ENCODE data around the gene SLAMF9. TPM values are rescaled to one million over a fixed set of nuclear protein-coding genes. Genes with fewer than 3 reads are reported as not detected.

The SLAMF9 gene
- polyA plus RNA-seq, 1 donor (not counting 4 experiments of a cell fraction or from before 2014, with no cell fraction given) = 0.31 TPM

DNA sequence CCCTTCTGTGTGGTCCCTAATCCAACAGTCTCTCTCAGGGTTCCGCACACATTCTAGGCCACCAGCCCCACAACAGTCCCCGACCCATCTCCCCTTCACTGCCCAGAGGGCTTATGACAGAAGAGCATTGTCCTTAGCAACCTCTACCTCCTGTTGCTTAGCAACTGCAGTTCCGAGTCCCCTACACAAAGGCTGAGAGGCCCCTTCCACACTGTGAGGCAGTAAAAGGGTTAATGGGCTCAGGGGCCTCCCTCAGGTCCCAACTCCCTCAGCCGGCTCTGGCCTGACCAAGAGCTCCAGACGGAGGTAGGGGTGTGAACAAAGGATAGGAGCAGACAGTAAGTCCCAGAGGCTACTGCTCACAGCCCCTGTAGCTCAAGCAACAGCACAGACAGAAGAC, 12.9 kb downstream of the SLAMF9 start:
- Histone ChIP-seq H3K36me3 (ENCODE audit: control insufficient read depth in 2 of 2, extremely low read depth in 1 of 2, insufficient read depth in 2 of 2, low read length in 2 of 2) (no peaks in the 10 kb centered on the region), H3K4me3 (ENCODE audit: control insufficient read depth in 2 of 3, extremely low read depth in 1 of 3, insufficient read depth in 2 of 3, low read depth in 1 of 3, low read length in 3 of 3) (no peak overlapping the region), H3K27me3 (ENCODE audit: control insufficient read depth, extremely low read depth, insufficient read depth, low read length) (no peaks in the 10 kb centered on the region), H3K79me2 (ENCODE audit: control insufficient read depth, insufficient read depth, low read length) (no peaks in the 10 kb centered on the region), H3K4me1 (ENCODE audit: control insufficient read depth, extremely low read depth, insufficient read depth, low read length) (peaks cover 74% of the 10 kb centered on the region), H2AFZ (ENCODE audit: control insufficient read depth, low read length) (no peak overlapping the region), H3K9me3 (ENCODE audit: control insufficient read depth, low read depth, low read length) (no peaks in the 10 kb centered on the region), H3K4me2 (ENCODE audit: control insufficient read depth, extremely low read depth, insufficient read depth, low read depth, low read length) (no peak overlapping the region), H3K27ac (ENCODE audit: control insufficient read depth, insufficient read depth, low read length) (no peak overlapping the region), H3K9me1 (ENCODE audit: control insufficient read depth, extremely low read depth, insufficient read depth, low read length) (no peaks in the 10 kb centered on the region), H4K20me1 (ENCODE audit: control insufficient read depth, extremely low read depth, insufficient read depth, low read length) (no peaks in the 10 kb centered on the region), H3K9ac (ENCODE audit: control insufficient read depth, extremely low read depth, insufficient read depth, low read length) (no peak overlapping the region)
- TF ChIP-seq, protein P1, sequence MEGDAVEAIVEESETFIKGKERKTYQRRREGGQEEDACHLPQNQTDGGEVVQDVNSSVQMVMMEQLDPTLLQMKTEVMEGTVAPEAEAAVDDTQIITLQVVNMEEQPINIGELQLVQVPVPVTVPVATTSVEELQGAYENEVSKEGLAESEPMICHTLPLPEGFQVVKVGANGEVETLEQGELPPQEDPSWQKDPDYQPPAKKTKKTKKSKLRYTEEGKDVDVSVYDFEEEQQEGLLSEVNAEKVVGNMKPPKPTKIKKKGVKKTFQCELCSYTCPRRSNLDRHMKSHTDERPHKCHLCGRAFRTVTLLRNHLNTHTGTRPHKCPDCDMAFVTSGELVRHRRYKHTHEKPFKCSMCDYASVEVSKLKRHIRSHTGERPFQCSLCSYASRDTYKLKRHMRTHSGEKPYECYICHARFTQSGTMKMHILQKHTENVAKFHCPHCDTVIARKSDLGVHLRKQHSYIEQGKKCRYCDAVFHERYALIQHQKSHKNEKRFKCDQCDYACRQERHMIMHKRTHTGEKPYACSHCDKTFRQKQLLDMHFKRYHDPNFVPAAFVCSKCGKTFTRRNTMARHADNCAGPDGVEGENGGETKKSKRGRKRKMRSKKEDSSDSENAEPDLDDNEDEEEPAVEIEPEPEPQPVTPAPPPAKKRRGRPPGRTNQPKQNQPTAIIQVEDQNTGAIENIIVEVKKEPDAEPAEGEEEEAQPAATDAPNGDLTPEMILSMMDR (optimal IDR thresholded peaks at IDR 0.05 in 1 of 3, IDR thresholded peaks at IDR 0.05 in 1 of 3, conservative IDR thresholded peaks at IDR 0.05 in 1 of 3; ENCODE audit: extremely low read depth in 1 of 3, insufficient read depth in 2 of 3, low read length in 3 of 3) = no peak
- TF ChIP-seq EZH2 (IDR thresholded peaks at IDR 0.05; ENCODE audit: low read length) = no peak
- DNase-seq (ENCODE audit: low read depth, low spot score) (no peak), FAIRE-seq (no peak)
- dilution Hi-C loops (cut with MboI; ENCODE audit: extremely low pct_ligation_motif_present, low sequenced_read_pairs) = no loop called here

DNA sequence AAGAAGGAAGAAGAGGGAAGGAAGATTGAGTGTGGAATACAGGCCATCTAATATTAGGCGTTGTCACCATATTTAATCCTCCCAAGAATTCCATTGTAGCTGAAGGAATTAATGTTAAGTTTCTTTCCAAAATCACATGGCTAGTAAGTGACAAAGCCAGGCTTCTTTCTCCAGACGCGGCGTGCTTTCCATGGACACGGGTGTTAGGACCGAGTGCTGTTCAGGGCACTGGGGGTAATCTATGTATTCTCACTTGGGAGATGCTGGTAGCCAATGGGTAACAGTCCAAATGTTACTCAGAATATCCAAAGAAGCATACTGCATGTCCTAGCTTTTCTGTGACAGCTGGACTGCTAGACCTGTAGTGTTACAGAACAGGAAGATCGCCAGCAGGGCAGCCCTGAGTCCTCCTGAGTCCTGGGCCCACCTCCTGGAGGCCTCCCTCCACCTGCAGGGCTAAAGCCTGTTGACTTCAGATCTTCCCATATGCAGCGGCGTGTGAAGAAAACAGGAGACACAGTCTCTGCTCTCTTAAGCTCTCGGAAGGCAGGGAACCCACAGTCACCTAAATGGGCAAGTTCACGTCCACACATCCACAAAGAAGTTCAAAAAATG, 13.9 kb downstream of the SLAMF9 start:
- dilution Hi-C loops (cut with MboI; ENCODE audit: extremely low pct_ligation_motif_present, low sequenced_read_pairs) = no loop called here
- Histone ChIP-seq H3K9ac (ENCODE audit: control insufficient read depth, extremely low read depth, insufficient read depth, low read length) (no peak overlapping the region), H3K4me1 (ENCODE audit: control insufficient read depth, extremely low read depth, insufficient read depth, low read length) (peaks cover 72% of the 10 kb centered on the region), H3K27ac (ENCODE audit: control insufficient read depth, insufficient read depth, low read length) (no peak overlapping the region), H3K9me1 (ENCODE audit: control insufficient read depth, extremely low read depth, insufficient read depth, low read length) (no peaks in the 10 kb centered on the region), H3K36me3 (ENCODE audit: control insufficient read depth in 2 of 2, extremely low read depth in 1 of 2, insufficient read depth in 2 of 2, low read length in 2 of 2) (peaks cover 0 to 3% of the 10 kb centered on the region in 2 experiments), H3K27me3 (ENCODE audit: control insufficient read depth, extremely low read depth, insufficient read depth, low read length) (no peaks in the 10 kb centered on the region), H3K9me3 (ENCODE audit: control insufficient read depth, low read depth, low read length) (no peaks in the 10 kb centered on the region), H4K20me1 (ENCODE audit: control insufficient read depth, extremely low read depth, insufficient read depth, low read length) (no peaks in the 10 kb centered on the region), H3K79me2 (ENCODE audit: control insufficient read depth, insufficient read depth, low read length) (no peaks in the 10 kb centered on the region), H3K4me3 (ENCODE audit: control insufficient read depth in 2 of 3, extremely low read depth in 1 of 3, insufficient read depth in 2 of 3, low read depth in 1 of 3, low read length in 3 of 3) (no peak overlapping the region), H3K4me2 (ENCODE audit: control insufficient read depth, extremely low read depth, insufficient read depth, low read depth, low read length) (no peak overlapping the region), H2AFZ (ENCODE audit: control insufficient read depth, low read length) (no peak overlapping the region)
- DNase-seq (ENCODE audit: low read depth, low spot score) = no peak
- FAIRE-seq = no peak
- no peak for TF ChIP-seq EZH2 (IDR thresholded peaks at IDR 0.05; ENCODE audit: low read length)
- TF ChIP-seq, protein P1 (optimal IDR thresholded peaks at IDR 0.05 in 1 of 3, IDR thresholded peaks at IDR 0.05 in 1 of 3, conservative IDR thresholded peaks at IDR 0.05 in 1 of 3; ENCODE audit: extremely low read depth in 1 of 3, insufficient read depth in 2 of 3, low read length in 3 of 3) = no peak
